SKM-1 treated with dmso at 0.1 percent for 144 hours (cell line): ENCODE measurements around the gene OTULIN.

Experiments used
- DNase-seq: peaks from one replicate; lab custom pipeline; 2025; ENCODE audit not compliant: unreplicated experiment; lab: John Stamatoyannopoulos, UW

Gene OTULIN

DNA sequence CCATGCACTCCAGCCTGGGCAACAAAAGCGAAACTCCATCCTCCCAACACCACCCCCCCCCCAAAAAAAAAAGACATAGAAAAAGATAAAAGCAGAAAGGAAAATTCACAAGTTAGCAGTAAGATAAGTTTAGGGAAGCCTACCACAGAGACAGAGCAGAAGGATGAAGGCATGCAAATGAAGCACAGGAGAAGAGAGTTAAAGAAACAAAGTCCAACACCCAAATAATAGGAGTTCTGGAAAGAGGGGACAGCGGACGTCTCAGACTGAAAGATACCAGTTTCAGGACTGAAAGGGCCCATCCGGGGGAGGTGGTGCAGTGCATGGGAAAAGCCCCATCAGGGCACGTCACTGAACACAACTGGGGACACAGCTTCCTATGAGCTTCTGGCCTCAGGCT is 54.3 kb downstream of the OTULIN start:
- no peak for DNase-seq

DNA sequence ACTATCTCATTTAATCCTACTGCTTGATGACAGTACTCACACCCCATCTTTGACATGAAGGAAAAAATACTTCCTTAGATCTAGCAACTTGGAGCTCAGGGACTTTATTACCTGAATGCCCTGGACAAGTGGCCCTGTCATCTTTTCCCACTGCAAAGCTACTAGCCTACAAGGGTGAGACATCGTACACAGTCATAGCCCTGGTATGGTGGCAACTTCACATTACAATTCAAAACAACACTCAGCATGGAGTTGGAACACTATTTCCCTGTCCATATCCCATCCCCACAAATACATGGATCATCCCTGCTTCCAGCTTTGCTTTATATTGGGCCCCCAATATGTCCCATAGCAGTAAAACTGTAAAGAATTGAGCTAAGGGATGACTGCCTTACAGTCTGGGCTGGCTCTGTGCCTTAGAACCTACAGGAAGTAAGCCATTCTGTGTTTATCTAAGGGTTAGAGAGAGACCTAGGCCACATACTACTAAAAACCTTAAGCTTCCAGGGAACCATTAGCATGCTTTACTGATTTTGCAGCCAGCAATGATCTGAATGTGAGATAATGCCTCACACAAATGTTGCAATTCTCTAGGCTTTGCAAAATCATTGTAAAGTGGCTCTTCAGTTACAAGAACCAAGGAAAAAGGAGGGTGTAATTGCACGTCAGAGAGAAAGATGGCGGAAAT is 55.9 kb downstream of the OTULIN start:
- DNase-seq, result no peak

DNA sequence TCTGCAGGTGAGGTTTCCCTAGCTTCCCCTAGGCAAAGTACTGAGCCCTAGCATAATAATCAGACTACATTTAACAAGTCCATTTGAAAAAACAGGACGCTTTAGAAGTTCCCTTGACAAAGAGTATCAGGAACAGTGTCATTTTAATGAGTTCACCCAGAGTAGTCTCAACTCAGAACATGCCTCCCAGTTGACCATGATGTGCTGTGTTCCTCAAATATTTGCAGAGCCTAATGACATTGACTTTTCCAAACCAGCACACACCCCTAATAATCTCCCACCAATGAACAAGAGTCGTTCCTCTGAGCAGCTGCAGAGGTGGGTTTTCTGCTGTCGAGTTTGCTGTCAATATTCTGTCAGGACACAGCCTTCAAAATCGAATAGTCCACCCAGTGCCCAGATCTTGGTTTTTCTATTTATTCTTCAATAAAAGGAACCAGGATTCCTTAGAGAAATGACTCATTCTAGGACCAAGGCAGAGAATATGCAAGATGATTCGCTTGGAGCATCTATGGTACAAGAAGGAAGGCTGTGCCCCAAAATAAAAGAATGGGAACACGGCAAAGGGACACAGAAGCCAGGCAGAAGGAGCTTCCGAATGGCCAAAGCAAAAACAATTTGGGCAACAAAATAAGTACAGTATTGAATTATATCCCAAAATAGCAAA is 57.6 kb downstream of the OTULIN start:
- DNase-seq, result no peak

DNA sequence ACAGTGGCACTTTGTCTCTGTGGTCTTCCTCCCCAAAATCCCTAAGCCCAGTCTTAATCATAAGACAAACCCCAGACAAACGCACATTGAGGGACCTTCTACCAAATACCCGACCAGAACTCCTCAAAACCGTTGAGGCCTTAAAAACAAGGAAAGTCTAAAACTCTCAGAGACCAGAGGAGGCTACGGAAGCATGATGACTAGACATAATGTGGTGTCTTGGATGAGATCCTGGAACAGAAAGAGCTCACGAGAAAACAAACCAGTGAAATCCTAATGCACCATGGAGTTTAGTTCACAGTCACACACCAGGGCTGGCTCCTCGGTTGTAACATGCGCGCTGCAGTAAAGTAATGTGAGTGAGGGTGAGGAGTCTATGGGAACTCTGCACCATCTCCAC is 58.4 kb downstream of the OTULIN start:
- DNase-seq, result no peak

DNA sequence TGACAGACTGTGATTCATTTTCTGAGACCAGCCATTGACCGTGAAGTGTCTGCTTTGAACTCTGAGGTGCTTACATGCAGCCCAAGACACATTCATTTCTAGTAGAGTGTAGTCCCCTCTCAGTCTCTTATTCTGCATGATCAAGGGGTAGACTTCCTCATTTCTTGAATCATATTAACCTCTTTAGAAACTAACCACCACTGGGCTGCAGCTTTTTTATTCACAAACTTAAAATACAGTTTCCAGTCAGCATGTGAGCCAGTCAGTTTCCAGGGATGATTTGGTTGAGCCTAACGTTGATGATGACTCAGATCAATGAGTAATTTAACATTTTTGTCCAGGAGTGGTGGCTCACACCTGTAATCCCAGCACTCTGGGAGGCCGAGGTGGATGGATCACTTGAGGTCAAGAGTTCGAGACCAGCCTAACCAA is 59.2 kb downstream of the OTULIN start:
- no peak for DNase-seq

DNA sequence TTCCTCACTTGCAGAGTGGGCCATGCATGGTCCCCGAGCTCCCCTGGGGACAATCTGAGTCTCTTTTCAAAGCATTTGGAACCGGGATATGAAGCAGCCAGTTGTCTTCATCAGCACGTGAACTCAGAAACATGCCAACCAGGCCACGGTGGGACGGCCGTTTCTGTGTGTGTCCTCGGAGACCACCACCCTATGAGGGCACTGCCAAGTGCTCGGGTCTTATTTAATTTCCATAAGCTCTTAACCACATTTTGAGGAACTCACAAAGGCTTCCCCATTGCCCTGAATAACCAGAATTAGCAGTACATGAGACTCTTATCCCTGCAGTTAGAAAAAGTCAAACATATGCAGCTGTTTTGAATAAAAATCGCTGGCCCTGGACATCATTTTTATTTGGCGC is 60.1 kb downstream of the OTULIN start:
- DNase-seq, result no peak

DNA sequence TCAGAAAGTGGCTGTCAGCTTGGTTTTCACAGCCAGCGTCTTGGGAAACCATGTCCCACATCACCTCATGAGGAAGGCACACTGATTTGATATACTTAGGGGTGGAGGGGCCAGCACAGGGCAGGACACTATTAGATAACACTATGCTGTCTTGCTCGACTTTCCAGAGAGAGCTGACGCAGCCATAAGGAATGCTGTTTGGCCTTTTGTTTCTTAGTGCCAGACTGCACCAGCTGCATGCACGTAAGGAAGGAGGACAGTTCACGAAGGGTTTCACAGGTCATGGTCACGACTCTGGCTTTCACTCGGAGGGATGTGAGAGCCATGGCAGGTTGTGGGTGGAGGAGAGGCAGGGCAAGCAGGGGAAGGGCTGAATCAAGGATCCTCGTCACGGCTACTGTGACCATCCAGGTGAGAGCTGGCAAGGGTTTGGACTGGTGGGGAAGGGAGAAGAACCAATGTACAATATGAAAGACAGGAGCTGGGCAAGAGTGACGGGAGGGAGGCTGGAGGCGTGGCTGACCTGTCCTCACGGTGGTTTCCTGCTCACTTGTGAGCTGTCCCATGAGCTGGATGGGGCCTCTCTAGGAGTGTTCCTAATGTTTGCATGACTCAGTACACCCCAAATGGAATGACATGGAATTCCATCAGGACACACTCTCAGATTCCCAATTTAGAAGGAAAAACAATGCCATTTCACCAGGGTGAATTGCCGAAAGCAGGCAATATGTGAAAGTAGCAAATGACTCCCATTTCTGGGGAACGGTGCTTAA is 61.7 kb downstream of the OTULIN start:
- DNase-seq, result no peak

DNA sequence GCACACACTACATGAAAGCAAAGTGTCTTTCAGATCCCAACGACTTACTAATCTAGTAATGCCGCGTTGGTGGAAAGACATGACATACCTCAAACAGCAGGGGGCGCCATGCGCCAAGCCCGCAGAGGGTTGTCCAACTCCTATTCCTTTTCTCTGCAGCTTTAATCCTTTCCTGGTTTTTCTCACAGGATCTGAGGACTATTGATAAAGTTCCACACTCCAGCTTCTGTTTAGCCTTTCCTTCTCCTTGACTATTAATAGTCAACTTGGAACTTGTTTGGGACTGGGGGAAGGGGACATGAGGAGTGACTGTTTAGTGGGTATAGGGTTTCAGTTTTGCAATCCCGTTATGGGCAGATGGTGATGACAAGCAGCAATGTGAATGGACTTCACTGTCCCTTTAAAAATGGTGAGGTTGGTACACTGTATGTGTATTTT is 62.9 kb downstream of the OTULIN start:
- DNase-seq, result peak; percentile 66

DNA sequence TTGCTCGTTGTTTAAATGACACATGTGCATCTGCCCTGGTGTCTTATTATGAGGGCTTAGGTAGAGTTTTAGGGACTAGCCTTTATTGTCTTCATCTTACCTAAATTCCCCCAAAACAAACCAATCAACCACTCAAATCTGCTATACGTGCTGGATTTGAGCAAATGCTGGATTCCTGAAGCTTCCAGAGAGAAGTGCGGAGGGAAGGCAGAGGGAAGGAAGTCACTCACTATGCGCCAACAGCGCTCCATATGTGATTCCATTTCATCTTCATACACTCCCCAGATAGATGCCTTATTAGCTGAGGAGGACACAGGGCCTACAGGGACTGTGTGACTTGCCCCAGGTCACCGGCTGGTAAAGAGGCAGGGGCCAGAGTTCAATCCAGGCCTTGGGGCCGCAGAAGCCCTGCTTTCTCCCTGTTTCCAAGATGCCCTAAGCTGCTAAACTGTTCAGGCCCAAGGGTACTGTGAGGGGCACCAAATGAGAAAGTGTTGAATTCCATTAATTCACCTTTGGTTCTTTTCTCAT is 63.5 kb downstream of the OTULIN start:
- DNase-seq, result no peak

DNA sequence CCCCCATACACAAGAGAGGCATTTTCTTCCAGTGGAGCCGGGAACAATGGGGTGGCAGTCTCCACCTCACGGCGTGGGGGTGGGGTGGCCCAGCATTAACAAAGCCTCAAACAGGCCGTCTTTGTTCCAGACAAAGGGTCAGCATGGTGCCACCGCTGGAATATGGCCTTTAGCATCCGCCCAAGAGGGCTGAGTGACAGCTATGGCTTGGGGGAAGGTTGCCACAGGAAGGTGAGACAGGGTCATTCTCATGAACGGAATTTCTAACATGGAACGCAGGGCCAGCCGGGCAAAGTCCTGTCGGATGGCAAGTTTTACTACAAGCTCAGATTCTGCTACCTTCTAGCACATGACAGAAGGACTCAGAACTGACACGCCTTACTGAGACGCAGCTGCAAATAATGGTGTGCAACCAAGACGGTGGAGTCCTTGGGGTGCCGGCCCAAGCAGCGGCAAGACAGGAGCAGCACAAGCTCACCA is 64.0 kb downstream of the OTULIN start:
- no peak for DNase-seq

DNA sequence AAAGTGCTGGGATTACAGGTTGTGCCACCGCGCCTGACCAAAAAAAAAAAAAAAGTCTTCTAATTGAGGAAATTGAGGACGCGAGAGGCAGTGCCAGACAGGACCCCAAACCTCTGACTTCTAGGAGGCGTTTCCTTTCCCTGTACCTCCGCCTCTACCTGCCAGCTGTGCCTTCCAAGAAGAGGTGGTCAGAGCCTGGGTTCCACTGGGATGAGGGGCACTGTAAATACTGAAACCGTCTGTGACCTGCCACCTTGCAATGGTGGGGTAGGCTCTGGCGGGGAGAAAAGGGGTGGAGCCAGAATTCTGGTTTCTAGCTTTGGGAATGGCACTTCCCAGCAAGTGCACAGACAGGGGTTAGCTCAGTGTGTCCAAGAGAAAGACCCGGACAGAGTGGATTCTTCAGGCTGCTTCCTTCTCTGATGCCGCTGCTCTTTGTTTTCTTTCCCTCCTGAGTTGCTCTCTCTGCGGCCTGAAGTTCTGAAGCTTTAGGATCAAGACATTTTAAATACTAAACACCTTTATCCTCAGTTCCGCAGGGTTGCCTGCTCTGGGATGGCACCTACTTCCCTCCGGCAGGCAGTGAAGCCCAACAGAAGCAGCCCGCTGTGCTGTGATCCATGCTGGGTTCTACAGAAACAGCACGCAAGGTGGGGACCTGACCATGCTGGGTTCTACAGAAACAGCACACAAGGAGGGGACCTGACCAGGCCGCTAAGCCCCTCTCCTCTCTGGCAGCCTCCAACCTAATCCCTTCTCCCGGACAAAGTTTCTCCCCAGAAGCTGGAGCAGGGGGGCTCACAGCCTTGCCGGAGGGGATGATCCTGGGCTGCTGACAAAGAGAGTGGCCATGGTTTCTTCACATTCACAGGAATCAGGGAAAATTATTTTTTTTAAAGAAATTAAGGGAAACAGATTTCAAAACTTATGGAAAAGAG is 65.2 kb downstream of the OTULIN start:
- DNase-seq, result no peak

DNA sequence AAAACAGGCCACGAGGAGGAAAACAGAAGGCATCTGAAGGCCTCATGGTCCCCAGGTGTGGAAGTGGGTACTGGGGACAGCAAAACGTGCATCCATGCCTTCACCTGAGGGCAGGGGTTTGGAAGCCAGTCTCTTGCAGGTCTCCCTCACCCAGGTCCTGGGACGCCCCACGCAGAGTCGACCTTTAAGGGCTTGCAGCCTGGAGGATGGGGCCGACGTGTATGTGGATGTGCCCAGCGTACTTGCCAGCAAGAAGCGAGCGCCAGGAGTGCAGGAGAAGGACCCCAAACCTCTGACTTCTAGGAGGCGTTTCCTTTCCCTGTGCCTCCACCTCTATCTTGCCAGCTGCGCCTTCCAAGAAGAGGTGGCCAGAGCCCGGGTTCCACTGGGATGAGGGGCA is 65.9 kb downstream of the OTULIN start:
- DNase-seq, result no peak

DNA sequence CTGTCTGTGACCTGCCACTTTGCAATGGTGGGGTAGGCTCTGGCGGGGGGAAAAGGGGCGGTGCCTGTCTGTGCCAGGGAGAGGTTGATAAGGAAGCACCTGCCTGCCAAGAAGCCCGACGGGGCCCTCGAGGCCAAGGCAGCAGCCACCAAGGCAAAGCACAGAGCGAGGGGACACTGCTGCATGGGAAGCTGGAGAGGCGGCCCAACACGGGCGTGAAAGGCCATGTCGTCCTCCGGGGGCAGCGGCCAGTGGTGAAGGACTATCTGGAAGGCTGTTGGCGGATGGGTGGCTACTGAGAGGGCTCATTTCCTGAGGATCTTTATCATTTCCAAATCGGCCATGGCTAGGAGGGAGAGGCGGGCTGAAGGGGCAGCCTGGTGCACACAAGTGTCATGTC is 66.4 kb downstream of the OTULIN start:
- no peak for DNase-seq

DNA sequence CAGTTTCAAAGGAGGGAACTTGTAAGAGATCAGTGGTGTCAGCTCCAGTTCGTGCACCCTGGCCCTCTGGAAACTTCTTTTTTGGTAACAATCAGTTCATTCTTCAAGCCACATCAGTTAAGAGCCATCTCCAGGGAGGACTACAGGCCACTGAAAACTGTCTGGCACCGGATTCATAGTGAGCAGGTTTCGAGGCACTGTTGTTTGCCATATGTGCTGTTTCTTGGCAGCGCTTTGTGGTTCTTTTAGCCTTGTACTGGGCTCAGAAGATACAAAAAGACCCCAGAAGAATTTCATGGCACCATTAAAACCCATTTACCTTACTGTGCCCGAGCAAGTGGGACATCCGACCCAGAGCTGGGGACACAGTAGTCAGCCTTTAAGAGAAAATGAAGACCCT is 68.5 kb downstream of the OTULIN start:
- no peak for DNase-seq

DNA sequence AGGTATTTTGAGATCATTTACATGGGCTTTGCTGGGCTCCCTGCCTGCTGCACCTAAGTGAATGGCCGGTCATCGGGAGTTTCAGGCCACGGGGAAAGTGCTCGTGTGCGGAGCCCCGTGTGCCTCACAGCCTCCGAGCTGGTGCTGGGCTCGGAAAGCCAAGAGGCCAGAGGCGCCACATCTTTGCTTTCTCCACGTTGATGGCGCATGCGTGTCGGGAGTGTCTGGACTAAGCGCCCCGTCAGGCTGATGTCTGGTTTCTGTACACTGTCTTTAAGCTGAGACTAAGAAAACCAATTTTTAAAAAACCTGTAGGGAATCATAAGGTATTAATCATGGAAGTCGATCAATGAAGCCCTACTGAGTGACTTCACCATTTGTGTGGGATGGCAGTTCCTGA is 69.1 kb downstream of the OTULIN start:
- no peak for DNase-seq

DNA sequence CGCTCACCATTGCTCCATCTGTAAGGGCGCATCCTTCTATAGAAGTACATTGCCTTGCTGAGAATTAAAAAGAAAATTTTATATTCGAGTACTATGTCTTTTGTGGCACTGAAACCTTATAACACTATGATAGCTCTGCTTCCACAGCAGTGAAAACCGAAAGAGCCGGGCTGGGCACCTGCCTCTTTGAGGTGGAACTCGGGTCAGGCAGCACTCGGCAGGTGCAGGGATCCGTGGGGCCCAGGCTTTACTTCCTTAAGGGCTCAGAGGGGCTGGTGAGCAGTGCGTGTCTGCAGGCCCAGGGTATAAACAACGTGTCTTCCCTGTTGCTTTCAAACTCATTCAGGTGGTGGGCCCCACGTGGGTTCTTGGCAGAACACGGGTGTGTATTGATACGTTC is 69.9 kb downstream of the OTULIN start:
- DNase-seq, result no peak

DNA sequence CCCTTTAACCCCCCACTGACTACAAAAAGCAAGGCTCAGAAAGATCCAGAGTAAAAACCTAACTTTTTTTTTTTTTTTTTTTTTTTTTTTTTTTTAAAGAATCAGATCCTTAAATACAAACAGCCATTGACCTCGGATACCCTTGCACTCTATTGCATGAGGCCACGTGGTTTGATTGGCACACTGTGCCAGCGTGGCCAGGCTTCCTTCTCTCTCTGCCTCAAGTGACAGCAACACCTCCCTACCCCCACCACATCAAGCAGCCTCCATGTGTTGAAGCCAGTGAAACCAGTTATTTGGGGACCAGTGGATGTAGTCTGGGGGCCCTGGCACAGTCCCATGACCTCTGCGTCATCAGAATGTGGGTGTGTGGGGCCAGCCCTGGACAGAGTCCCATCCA is 71.4 kb downstream of the OTULIN start:
- DNase-seq, result no peak

DNA sequence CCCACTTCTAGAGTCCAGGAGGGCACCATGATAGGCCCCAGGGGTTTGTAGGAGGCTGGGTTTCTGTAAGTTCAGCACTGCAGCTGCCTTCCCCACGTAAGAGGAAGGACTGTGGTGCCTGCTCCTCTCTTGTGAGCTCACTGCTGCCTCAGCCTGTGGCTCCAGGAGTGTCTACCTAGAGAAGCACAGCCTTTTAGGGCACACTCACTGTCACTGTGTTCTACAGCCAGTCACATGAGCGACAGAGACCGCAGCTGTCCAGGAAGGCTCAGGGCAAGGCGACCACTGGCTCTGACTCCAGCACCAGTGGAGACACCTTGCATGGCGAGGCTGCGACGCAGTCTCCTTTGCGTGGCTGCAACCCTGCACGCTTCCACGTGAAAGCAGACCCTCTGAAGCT is 72.8 kb downstream of the OTULIN start:
- no peak for DNase-seq

DNA sequence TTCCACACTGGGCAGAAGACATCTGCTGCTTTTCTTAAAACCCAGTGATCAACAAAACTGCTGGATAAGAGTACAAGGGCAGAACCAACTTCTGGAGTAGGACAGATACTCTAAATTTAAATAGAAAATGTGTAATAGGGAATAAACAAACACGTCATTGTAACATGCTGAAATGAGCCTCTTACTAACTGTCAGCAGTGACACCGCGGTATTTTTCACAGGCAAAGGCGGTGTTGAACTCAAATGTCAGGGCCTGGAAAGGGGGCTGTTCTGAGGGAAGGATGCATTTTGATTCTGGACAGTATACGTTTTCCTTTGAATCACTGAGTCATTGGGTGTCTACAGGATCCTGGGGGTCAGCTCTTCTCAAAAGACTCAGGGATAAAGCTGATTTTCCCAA is 73.5 kb downstream of the OTULIN start:
- no peak for DNase-seq

DNA sequence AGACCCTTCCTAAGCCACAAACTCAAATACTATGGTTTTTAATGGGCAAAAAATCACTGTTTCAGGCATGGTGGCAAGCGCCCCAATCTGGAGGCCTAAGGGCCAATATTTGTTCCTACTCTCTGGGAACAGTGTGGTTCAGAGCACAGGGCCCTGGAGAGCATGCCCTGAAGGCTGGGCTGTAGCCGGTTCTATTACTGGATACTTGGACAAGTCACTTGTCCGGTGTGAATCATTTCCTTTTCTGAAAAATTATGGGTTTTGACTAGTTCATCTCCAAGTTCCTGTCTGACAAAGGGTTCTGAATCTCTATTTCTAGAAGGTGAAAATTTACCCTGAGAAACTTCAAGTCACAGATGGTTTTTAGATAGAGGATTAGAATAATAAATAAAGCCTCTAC is 75.0 kb downstream of the OTULIN start:
- no peak for DNase-seq

DNA sequence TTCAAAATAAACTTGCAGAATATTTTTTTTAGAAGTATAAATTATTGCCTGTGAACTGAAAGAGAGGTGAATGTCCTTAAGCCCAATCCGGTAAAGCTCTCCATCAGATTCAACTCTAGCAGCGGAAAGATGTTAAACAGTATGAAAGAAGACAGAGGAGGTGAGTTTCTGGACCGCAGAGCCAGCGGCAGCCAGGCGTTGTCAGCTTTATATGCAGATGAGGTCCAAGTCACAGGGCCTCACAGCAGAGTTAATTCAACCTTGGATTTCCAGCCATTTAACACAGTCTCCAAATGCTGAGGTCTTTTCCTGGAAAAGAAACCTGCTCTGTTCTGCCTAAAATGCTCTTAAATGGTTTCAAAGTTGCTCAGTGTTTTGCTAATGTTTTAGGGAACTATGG is 75.5 kb downstream of the OTULIN start:
- no peak for DNase-seq
